Lung (tissue), 12 donors: Measurements from ENCODE around the gene TSSK6. TPM values are rescaled to one million over a fixed set of nuclear protein-coding genes. Genes with fewer than 3 reads are reported as not detected.

Source experiments
- ATAC-seq: fragments of 200-7000 bp; cut with Tn5 transposase; one replicate; pipeline ENCODE4 v1.9.1; 2020; ENCODE audit warnings: moderate number of reproducible peaks; ENCODE audit not compliant: insufficient read depth, low FRiP score
- DNase-seq, 3 donors: peaks; one replicate each; pipeline ENCODE4 v3.0.0-alpha.2; 2013 to 2017
- H3K27ac ChIP-seq, 2 donors: one replicate each; pipeline ENCODE4 v1.5.1; 2013; ENCODE audit warnings: mild to moderate bottlenecking in 2 of 2, moderate library complexity in 2 of 2, control low read depth in 1 of 2, inconsistent platforms in 1 of 2, low read depth in 1 of 2, low read length in 1 of 2
- H3K27me3 ChIP-seq, 3 donors: one replicate each; pipeline ENCODE4 v1.5.1; 2013; ENCODE audit warnings: low read length in 2 of 3; ENCODE audit not compliant: control insufficient read depth in 3 of 3, insufficient read depth in 3 of 3
- H3K36me3 ChIP-seq, 4 donors: one replicate each; pipeline ENCODE4 v1.5.1; 2013; ENCODE audit warnings: low read length in 4 of 4, mild to moderate bottlenecking in 1 of 4, moderate library complexity in 1 of 4; ENCODE audit not compliant: control insufficient read depth in 4 of 4, insufficient read depth in 4 of 4
- H3K4me1 ChIP-seq, 5 donors: one replicate each; pipeline ENCODE4 v1.5.1; 2013; ENCODE audit warnings: low read length in 5 of 5, mild to moderate bottlenecking in 2 of 5, moderate library complexity in 1 of 5; ENCODE audit not compliant: control insufficient read depth in 5 of 5, insufficient read depth in 5 of 5
- H3K4me3 ChIP-seq: one replicate; pipeline ENCODE4 v1.5.1; 2013; ENCODE audit warnings: mild to moderate bottlenecking, control low read depth, moderate library complexity
- H3K9ac ChIP-seq, 2 donors: one replicate each; pipeline ENCODE4 v1.5.1; 2013; ENCODE audit warnings: low read length in 2 of 2, control low read depth in 1 of 2; ENCODE audit not compliant: insufficient read depth in 1 of 2
- H3K9me3 ChIP-seq, 4 donors: one replicate each; pipeline ENCODE4 v1.5.1; 2013; ENCODE audit warnings: low read length in 3 of 4, mild to moderate bottlenecking in 1 of 4, moderate library complexity in 1 of 4; ENCODE audit not compliant: control insufficient read depth in 4 of 4, insufficient read depth in 3 of 4
- WGBS, 2 donors: extraction: QIAGEN DNeasy Blood & Tissue Kit; methylation state at CpG; one replicate each; pipeline ENCODE4 v1.1.7; 2013; 5-methylcytosine and 5-hydroxymethylcytosine counted together
- polyA plus RNA-seq, 2 donors: library from polyadenylated mRNA; stranded (reverse); fragments of 200-250 nt; gene quantifications; one replicate each; pipeline ENCODE4 v1.2.1, GENCODE V29; 2013
- total RNA-seq, 2 donors: library from RNA; depleted of rRNA in 1 of 2; stranded (reverse); fragments of >200 nt in 1 of 2; gene quantifications; one replicate each; pipeline ENCODE4 v1.2.1, GENCODE V29; 2014 to 2021
- TF ChIP-seq, protein P1 (sequence below): IDR thresholded peaks from 2 replicates; pipeline ENCODE4 v1.5.1; 2012; ENCODE audit warnings: mild to moderate bottlenecking; ENCODE audit errors: control extremely low read depth, extremely low read depth
- donor health status: control.
- donor health status: control.
- donor health status: Bipolar disorder and iron deficiency.
- donor health status: healthy.
- donor health status: DM: yes; HTN: yes; CAD: no.

The TSSK6 gene
- total and polyA plus RNA-seq, 4 donors, result 0.89 to 3.1 (median 2.0) TPM

DNA sequence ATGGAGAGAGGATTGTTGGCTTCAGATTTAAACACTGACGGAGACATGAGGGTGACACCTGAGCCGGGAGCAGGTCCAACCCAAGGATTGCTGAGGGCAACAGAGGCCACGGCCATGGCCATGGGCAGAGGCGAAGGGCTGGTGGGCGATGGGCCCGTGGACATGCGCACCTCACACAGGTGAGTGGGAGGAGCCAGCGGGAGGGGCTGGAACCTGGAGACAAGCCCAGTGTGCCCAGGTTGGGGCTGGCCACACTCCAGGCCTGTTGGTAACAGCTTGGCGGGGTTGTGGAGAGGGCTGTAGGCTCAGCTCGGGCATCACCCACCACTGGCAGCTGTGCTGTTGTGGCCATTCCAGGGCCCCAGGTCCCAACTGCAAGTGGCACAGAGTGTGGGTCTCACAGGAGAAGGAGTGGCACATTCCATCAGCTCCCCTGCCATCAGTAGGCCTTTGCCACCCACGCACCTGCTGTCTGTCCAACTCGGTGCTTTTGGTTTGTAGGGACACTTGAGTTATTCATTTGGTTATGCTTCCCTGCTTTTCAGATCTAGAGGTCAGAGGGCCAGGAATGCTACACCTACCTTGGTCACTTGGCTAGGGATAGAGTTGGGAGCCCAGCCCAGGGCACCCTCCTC, 49.8 kb downstream of the TSSK6 start:
- H3K9me3 ChIP-seq, result peaks cover 0 to 21% (median 6%) of the 10 kb centered on the region in 4 donors
- H3K36me3 ChIP-seq, result peaks cover 5 to 34% (median 18%) of the 10 kb centered on the region in 4 donors
- H3K27me3 ChIP-seq, result no peaks in the 10 kb centered on the region
- H3K9ac ChIP-seq, result no peak overlapping the region
- WGBS, 2 donors, result 96 to 97% methylated on average over 12 of the region's 12 CpGs
- H3K4me1 ChIP-seq, result peaks cover 23 to 46% (median 38%) of the 10 kb centered on the region in 5 donors
- ATAC-seq (no peak), DNase-seq (no peak)
- TF ChIP-seq, protein P1, sequence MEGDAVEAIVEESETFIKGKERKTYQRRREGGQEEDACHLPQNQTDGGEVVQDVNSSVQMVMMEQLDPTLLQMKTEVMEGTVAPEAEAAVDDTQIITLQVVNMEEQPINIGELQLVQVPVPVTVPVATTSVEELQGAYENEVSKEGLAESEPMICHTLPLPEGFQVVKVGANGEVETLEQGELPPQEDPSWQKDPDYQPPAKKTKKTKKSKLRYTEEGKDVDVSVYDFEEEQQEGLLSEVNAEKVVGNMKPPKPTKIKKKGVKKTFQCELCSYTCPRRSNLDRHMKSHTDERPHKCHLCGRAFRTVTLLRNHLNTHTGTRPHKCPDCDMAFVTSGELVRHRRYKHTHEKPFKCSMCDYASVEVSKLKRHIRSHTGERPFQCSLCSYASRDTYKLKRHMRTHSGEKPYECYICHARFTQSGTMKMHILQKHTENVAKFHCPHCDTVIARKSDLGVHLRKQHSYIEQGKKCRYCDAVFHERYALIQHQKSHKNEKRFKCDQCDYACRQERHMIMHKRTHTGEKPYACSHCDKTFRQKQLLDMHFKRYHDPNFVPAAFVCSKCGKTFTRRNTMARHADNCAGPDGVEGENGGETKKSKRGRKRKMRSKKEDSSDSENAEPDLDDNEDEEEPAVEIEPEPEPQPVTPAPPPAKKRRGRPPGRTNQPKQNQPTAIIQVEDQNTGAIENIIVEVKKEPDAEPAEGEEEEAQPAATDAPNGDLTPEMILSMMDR, result no peak
- no peak overlapping the region for H3K27ac ChIP-seq
- H3K4me3 ChIP-seq, result no peak overlapping the region

- H3K9me3 ChIP-seq, result peaks cover 0 to 20% (median 6%) of the 10 kb centered on the region in 4 donors
- no peak for ATAC-seq
- H3K36me3 ChIP-seq, result peaks cover 5 to 34% (median 18%) of the 10 kb centered on the region in 4 donors
- WGBS, 2 donors, result 58 to 75% methylated on average over 13 of the region's 13 CpGs
- DNase-seq, result peak; percentile 78 to 93 (median 88)
- TF ChIP-seq, protein P1, result no peak
- peak overlapping the region in 1 of 2 donors; percentile 8 for H3K9ac ChIP-seq
- H3K27ac ChIP-seq, result peak overlapping the region in 1 of 2 donors; percentile 50
- peaks cover 25 to 56% (median 48%) of the 10 kb centered on the region in 5 donors for H3K4me1 ChIP-seq
- H3K4me3 ChIP-seq, result no peak overlapping the region
- H3K27me3 ChIP-seq, result no peaks in the 10 kb centered on the region
Measured at GRCh38 chr19:19464339-19465098, 50.8 kb downstream of the TSSK6 start.

Other genes starting within 250 kb of the TSSK6 start
- 1 to 10 TPM in 1 of 2 donors, under 1 TPM in 1; 0.74 to 2.4 TPM for gene TM6SF2, start 242.2 kb downstream of the TSSK6 start, total RNA-seq
- gene TM6SF2, start 242.2 kb downstream of the TSSK6 start, polyA plus RNA-seq, result under 1 TPM; 0.23 to 0.33 TPM
- 10 to 100 TPM; 22.3 to 42.8 TPM for gene SUGP1, start 195.0 kb downstream of the TSSK6 start, total RNA-seq
- 10 to 100 TPM; 27.9 to 29.5 TPM for gene SUGP1, start 195.0 kb downstream of the TSSK6 start, polyA plus RNA-seq
- 10 to 100 TPM; 64.4 to 68.0 TPM for gene MAU2, start 194.7 kb downstream of the TSSK6 start, total RNA-seq
- 10 to 100 TPM; 21.6 to 24.7 TPM for gene MAU2, start 194.7 kb downstream of the TSSK6 start, polyA plus RNA-seq
- gene GATAD2A, start 109.9 kb downstream of the TSSK6 start, total RNA-seq, result 10 to 100 TPM; 38.6 to 93.7 TPM
- gene GATAD2A, start 109.9 kb downstream of the TSSK6 start, polyA plus RNA-seq, result 10 to 100 TPM; 30.6 to 36.2 TPM
- gene NDUFA13, start 677 bp upstream of the TSSK6 start, total RNA-seq, result 100 to 1,000 TPM in 1 of 2 donors, 10 to 100 TPM in 1; 63.7 to 320 TPM
- gene NDUFA13, start 677 bp upstream of the TSSK6 start, polyA plus RNA-seq, result 100 to 1,000 TPM; 301 to 360 TPM
- gene YJEFN3, start 13.4 kb upstream of the TSSK6 start, total RNA-seq, result 1 to 10 TPM in 1 of 2 donors, under 1 TPM in 1; 0.77 to 4.7 TPM
- gene YJEFN3, start 13.4 kb upstream of the TSSK6 start, polyA plus RNA-seq, result 1 to 10 TPM; 3.6 to 3.9 TPM
- under 1 TPM; 0.31 to 0.68 TPM for gene CILP2, start 22.7 kb upstream of the TSSK6 start, total RNA-seq
- under 1 TPM; 0.06 to 0.46 TPM for gene CILP2, start 22.7 kb upstream of the TSSK6 start, polyA plus RNA-seq
- gene PBX4, start 103.1 kb upstream of the TSSK6 start, total RNA-seq, result 1 to 10 TPM; 7.0 to 8.3 TPM
- gene PBX4, start 103.1 kb upstream of the TSSK6 start, polyA plus RNA-seq, result 1 to 10 TPM; 2.2 to 6.7 TPM
- gene LPAR2, start 112.7 kb upstream of the TSSK6 start, total RNA-seq, result 10 to 100 TPM in 1 of 2 donors, 1 to 10 TPM in 1; 5.1 to 22.7 TPM
- gene LPAR2, start 112.7 kb upstream of the TSSK6 start, polyA plus RNA-seq, result 10 to 100 TPM; 16.2 to 42.4 TPM
- 10 to 100 TPM; 13.1 to 50.1 TPM for gene GMIP, start 128.1 kb upstream of the TSSK6 start, total RNA-seq
- 10 to 100 TPM; 13.2 to 54.1 TPM for gene GMIP, start 128.1 kb upstream of the TSSK6 start, polyA plus RNA-seq
- 10 to 100 TPM; 35.7 to 70.4 TPM for gene ATP13A1, start 148.1 kb upstream of the TSSK6 start, total RNA-seq
- gene ATP13A1, start 148.1 kb upstream of the TSSK6 start, polyA plus RNA-seq, result 10 to 100 TPM; 40.7 to 42.5 TPM
- 10 to 100 TPM in 1 of 2 donors, 1 to 10 TPM in 1; 9.3 to 12.4 TPM for gene ZNF101, start 153.3 kb upstream of the TSSK6 start, total RNA-seq
- gene ZNF101, start 153.3 kb upstream of the TSSK6 start, polyA plus RNA-seq, result 10 to 100 TPM in 1 of 2 donors, 1 to 10 TPM in 1; 7.4 to 11.5 TPM
- 10 to 100 TPM in 1 of 2 donors, 1 to 10 TPM in 1; 4.3 to 18.1 TPM for gene ZNF14, start 217.6 kb upstream of the TSSK6 start, total RNA-seq
- gene ZNF14, start 217.6 kb upstream of the TSSK6 start, polyA plus RNA-seq, result 1 to 10 TPM; 2.6 to 3.5 TPM